ENCODE measurements around the gene PROM2. TPM values are rescaled to one million over a fixed set of nuclear protein-coding genes. Genes with fewer than 3 reads are reported as not detected.

Gene PROM2
- total and polyA plus RNA-seq, 2 donors (not counting 3 experiments of a cell fraction or from before 2014, with no cell fraction given) = 0.39 to 0.60 TPM

DNA sequence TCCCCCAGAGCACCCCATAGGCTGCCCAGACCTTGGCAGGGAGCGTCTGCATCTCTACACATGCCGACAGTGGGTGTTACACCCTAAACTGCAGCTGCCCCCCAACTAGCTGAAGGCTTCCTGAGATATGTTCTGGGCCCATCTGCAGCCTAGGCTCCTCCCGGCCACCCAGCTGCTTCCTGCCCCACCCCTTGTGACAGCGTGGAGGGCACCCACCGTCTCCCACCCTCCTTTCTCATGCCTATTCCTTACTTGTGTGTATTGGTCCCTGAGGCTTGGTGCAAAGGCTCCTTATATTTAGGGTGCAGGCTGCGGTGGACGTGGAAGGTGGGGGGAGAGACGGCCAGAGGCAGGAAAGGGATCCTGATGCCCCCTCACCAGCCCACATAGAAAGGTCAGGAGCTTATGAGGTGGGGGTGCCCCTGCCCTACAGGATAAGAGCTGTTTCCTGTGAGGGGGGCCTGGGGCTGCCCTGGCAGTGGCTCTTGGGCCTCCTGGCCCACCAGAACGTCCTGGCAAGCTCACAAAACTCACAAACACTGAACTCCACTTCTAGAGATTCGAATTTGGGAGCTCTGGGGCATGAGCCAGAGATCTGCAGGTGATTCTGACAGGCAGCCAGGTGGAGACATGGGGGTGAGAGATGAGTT lies 7.3 kb upstream of the PROM2 start:
- CTCF ChIA-PET = no interaction called here
- BruUV-seq (replicated peaks) = no TSS peak
- dilution Hi-C loops (cut with MboI; ENCODE audit: extremely low pct_ligation_motif_present, low sequenced_read_pairs) = no loop called here

More for the DNA sequence above, 7.3 kb upstream of the PROM2 start:
- Histone ChIP-seq H3K9ac (replicated peaks; ENCODE audit: extremely low read depth, insufficient read depth, low read length) (no peak overlapping the region), H3K79me2 (ENCODE audit: control insufficient read depth, insufficient read depth, low read length) (no peaks in the 10 kb centered on the region), H3K4me1 (ENCODE audit: control insufficient read depth, extremely low read depth, insufficient read depth, low read length) (no peaks in the 10 kb centered on the region), H3K9me3 (replicated peaks; ENCODE audit: control insufficient read depth, insufficient read depth, low read length) (no peaks in the 10 kb centered on the region), H3K9me1 (replicated peaks; ENCODE audit: control insufficient read depth, extremely low read depth, insufficient read depth, low read length) (no peaks in the 10 kb centered on the region), H3K27me3 (ENCODE audit: control insufficient read depth in 2 of 2, insufficient read depth in 2 of 2, low read length in 2 of 2) (no peaks in the 10 kb centered on the region), H3K4me3 (replicated peaks in 1 of 3; ENCODE audit: insufficient read depth in 1 of 3, low read depth in 1 of 3, low read length in 3 of 3) (no peak overlapping the region), H3K4me2 (ENCODE audit: insufficient read depth, low read length) (no peak overlapping the region), H2AFZ (ENCODE audit: low read depth, low read length) (no peak overlapping the region), H3K27ac (ENCODE audit: insufficient read depth, low read depth, low read length) (no peak overlapping the region), H4K20me1 (replicated peaks; ENCODE audit: control insufficient read depth, extremely low read depth, insufficient read depth, low read length) (no peaks in the 10 kb centered on the region), H3K36me3 (ENCODE audit: control insufficient read depth in 2 of 2, extremely low read depth in 1 of 2, insufficient read depth in 2 of 2, low read length in 2 of 2) (no peaks in the 10 kb centered on the region)
- TF ChIP-seq POLR2A (IDR thresholded peaks at IDR 0.05; ENCODE audit: low read depth, low read length) (no peak), JUN (IDR thresholded peaks at IDR 0.05; ENCODE audit: borderline replicate concordance, insufficient read depth, insufficient read length, low read depth) (no peak), FOS (IDR thresholded peaks at IDR 0.05; ENCODE audit: borderline replicate concordance, insufficient read depth, low read length) (no peak), GATA2 (IDR thresholded peaks at IDR 0.05; ENCODE audit: insufficient read depth, insufficient read length, low read depth, low read length) (no peak), EZH2 (IDR thresholded peaks at IDR 0.05; ENCODE audit: borderline replicate concordance, low read depth, low read length, severe bottlenecking) (no peak), MYC (IDR thresholded peaks at IDR 0.05; ENCODE audit: low read depth, low read length) (no peak), POLR2AphosphoS5 (IDR thresholded peaks at IDR 0.05; ENCODE audit: insufficient read depth, low read depth, low read length) (no peak)
- TF ChIP-seq, protein P1, sequence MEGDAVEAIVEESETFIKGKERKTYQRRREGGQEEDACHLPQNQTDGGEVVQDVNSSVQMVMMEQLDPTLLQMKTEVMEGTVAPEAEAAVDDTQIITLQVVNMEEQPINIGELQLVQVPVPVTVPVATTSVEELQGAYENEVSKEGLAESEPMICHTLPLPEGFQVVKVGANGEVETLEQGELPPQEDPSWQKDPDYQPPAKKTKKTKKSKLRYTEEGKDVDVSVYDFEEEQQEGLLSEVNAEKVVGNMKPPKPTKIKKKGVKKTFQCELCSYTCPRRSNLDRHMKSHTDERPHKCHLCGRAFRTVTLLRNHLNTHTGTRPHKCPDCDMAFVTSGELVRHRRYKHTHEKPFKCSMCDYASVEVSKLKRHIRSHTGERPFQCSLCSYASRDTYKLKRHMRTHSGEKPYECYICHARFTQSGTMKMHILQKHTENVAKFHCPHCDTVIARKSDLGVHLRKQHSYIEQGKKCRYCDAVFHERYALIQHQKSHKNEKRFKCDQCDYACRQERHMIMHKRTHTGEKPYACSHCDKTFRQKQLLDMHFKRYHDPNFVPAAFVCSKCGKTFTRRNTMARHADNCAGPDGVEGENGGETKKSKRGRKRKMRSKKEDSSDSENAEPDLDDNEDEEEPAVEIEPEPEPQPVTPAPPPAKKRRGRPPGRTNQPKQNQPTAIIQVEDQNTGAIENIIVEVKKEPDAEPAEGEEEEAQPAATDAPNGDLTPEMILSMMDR (IDR thresholded peaks at IDR 0.05; ENCODE audit: extremely low read depth in 1 of 2, insufficient read depth in 1 of 2, low read depth in 1 of 2, low read length in 2 of 2) = no peak
- TF ChIP-seq, protein P2, sequence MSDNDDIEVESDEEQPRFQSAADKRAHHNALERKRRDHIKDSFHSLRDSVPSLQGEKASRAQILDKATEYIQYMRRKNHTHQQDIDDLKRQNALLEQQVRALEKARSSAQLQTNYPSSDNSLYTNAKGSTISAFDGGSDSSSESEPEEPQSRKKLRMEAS (IDR thresholded peaks at IDR 0.05; ENCODE audit: insufficient read depth, insufficient read length) = no peak
- FAIRE-seq = no peak
- no peak for DNase-seq (ENCODE audit: low read depth, low spot score)
- POLR2A ChIA-PET = no interaction called here
- intact Hi-C loops (cut with micrococcal nuclease) = no loop called here
